Mesothelial cell of epicardium (in vitro differentiated cells): Measurements from ENCODE around the gene CAMK2B. TPM values are rescaled to one million over a fixed set of nuclear protein-coding genes. Genes with fewer than 3 reads are reported as not detected.

Experiments used
- DNase-seq, 2 experiments: peaks; one replicate each; pipeline ENCODE4 v3.0.0; 2021; ENCODE audit warnings: low spot score in 2 of 2; ENCODE audit not compliant: unreplicated experiment in 2 of 2
- H3K27ac Mint-ChIP-seq: 2 replicates; pipeline ENCODE4 v1.8.0; 2021; ENCODE audit warnings: mixed read lengths
- H3K27me3 Mint-ChIP-seq: 2 replicates; pipeline ENCODE4 v1.8.0; 2021; ENCODE audit warnings: low read depth, mixed read lengths
- H3K36me3 Mint-ChIP-seq: 2 replicates; pipeline ENCODE4 v1.8.0; 2021; ENCODE audit warnings: mixed read lengths
- H3K4me1 Mint-ChIP-seq: 2 replicates; pipeline ENCODE4 v1.8.0; 2021; ENCODE audit warnings: mixed read lengths
- H3K4me3 Mint-ChIP-seq: 2 replicates; pipeline ENCODE4 v1.8.0; 2021; ENCODE audit warnings: mild to moderate bottlenecking, moderate library complexity, mixed read lengths
- H3K9me3 Mint-ChIP-seq: 2 replicates; pipeline ENCODE4 v1.8.0; 2021; ENCODE audit warnings: mixed read lengths
- total RNA-seq: library from RNA; stranded (reverse); gene quantifications from 3 replicates; pipeline ENCODE4 v1.2.1, GENCODE V29; 2021
- TF ChIP-seq, protein P1 (sequence below): fragments of 200-600 bp; sonication (generic); IDR thresholded peaks from one replicate; pipeline ENCODE4 v1.5.0; 2021; ENCODE audit warnings: antibody characterized with exemption; ENCODE audit not compliant: unreplicated experiment

The CAMK2B gene
- total RNA-seq, 1 donor from 2014 or later = 1.8 TPM

DNA sequence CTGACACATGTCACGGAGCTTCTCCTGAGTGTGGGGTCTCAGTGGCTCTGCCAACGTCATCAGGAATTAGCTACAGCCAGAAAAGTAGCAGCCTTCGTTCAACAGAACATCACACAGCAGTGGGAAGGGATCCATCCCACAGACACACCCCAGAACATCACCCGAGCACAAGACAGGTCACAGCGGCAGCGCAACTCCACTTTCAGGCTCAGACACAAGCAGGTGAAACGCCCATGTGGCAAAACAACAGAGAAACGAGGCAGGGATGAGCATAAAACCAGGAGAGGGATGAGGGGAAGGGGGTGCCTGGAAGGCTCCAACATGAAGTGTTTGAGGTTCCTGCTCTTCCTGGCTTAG, 44.8 kb downstream of the CAMK2B start:
- Mint-ChIP-seq H3K27me3 (no peaks in the 10 kb centered on the region), H3K27ac (no peak overlapping the region), H3K9me3 (no peaks in the 10 kb centered on the region), H3K4me1 (peaks cover 3% of the 10 kb centered on the region), H3K36me3 (no peaks in the 10 kb centered on the region), H3K4me3 (no peak overlapping the region)
- peak; percentile 0 to 22 for DNase-seq
- TF ChIP-seq, protein P1, sequence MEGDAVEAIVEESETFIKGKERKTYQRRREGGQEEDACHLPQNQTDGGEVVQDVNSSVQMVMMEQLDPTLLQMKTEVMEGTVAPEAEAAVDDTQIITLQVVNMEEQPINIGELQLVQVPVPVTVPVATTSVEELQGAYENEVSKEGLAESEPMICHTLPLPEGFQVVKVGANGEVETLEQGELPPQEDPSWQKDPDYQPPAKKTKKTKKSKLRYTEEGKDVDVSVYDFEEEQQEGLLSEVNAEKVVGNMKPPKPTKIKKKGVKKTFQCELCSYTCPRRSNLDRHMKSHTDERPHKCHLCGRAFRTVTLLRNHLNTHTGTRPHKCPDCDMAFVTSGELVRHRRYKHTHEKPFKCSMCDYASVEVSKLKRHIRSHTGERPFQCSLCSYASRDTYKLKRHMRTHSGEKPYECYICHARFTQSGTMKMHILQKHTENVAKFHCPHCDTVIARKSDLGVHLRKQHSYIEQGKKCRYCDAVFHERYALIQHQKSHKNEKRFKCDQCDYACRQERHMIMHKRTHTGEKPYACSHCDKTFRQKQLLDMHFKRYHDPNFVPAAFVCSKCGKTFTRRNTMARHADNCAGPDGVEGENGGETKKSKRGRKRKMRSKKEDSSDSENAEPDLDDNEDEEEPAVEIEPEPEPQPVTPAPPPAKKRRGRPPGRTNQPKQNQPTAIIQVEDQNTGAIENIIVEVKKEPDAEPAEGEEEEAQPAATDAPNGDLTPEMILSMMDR = no peak

DNA sequence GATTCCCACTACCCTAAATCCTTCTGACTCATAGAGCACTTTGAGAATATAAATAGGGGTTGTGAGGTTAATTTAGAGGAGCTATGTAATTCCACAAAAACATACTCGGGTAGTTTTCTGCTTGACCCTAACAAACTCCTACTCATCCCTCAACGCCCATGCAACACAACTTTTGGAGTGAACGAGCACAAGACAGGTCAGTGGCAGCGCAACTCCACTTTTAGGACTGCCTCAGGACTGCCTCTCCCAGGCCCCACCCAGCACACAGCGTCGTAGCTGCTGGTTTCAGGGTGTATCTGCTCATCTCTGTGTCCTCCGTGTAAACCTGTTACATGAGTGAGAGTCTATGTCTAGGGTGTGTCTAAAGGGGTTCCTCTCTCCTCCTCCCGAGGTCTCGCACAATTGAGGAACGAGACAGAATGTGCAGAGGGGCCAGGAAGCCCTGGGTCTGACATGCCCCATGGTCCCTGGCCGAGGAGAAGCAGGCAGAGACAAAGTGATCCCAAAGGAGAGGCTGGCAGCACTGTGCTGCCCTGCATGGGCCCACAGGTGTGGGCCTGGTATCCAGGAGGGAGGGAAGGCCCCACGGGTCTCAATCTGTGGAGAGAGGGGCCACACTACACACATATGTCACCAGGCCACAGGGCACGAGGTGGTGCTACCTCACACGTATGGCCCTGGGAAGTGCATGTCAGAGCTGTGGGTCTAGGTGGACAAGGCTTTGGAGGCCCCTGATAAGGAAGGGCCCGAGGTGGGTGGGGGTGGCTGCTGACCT, 45.5 kb downstream of the CAMK2B start:
- Mint-ChIP-seq H3K9me3 (no peaks in the 10 kb centered on the region), H3K36me3 (no peaks in the 10 kb centered on the region), H3K27me3 (no peaks in the 10 kb centered on the region), H3K4me3 (no peak overlapping the region), H3K27ac (no peak overlapping the region), H3K4me1 (peaks cover 4% of the 10 kb centered on the region)
- DNase-seq = peak; percentile 8 to 26
- TF ChIP-seq, protein P1 = no peak

DNA sequence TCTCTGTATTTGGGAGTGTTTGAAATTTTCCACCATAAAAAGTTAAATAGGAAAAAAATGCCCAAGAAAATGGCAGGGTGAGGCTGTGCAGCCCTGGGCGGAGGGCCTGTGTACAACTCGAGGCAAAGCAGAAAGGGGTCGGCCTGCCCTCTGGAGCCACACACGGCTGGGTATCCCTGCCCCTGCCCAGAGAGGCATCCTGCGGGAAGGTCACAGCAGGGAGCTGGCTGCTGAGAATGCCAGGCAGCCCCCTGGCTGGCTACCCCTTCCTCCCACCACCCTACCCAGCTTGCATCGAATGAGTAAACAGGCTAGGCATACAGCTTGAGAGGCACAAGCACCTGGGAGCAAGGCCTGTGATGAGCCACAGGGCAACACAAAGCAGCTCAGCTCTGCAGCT, 46.1 kb downstream of the CAMK2B start:
- peak in 1 of 2 experiments; percentile 3 for DNase-seq
- TF ChIP-seq, protein P1 = no peak
- Mint-ChIP-seq H3K4me1 (peaks cover 4% of the 10 kb centered on the region), H3K27ac (no peak overlapping the region), H3K27me3 (no peaks in the 10 kb centered on the region), H3K9me3 (no peaks in the 10 kb centered on the region), H3K4me3 (no peak overlapping the region), H3K36me3 (no peaks in the 10 kb centered on the region)

DNA sequence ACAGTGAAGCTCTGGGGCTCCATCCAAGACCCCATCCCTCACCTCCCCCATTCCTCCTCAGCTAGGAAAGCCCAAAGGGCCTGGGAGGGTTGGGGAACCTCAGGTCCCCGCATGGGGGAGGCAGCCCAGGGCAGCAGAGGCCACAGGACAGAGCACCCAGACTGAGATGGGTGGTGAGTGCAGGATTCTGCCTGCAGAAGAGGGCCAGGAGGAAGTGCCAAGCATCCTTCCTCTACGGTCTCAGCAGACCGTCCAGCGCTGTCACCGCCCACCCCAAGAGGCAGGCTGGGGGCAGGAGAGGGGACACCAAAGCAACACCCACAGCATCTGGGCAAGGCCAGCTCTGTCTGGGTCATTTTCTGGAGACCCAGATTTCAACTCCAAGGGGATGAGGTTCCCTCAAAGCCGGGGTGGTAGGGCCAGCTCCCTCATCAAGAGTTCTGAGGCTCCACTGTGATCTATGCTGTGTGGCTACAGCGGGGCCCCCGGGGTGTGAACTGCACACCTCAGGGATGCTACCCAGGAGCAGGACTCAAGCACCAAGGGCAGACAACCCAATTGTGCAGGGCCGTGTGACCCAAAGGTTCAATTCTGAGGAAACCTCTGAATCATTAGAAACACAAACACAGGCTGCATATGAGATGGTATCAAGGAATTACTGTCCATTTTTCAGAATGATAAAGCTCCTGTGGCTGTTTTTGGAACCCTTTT, 46.8 kb downstream of the CAMK2B start:
- DNase-seq = peak in 1 of 2 experiments; percentile 4
- H3K36me3 Mint-ChIP-seq = no peaks in the 10 kb centered on the region
- no peak overlapping the region for H3K4me3 Mint-ChIP-seq
- H3K9me3 Mint-ChIP-seq = no peaks in the 10 kb centered on the region
- H3K27me3 Mint-ChIP-seq = no peaks in the 10 kb centered on the region
- H3K27ac Mint-ChIP-seq = no peak overlapping the region
- TF ChIP-seq, protein P1 = no peak
- peaks cover 4% of the 10 kb centered on the region for H3K4me1 Mint-ChIP-seq

DNA sequence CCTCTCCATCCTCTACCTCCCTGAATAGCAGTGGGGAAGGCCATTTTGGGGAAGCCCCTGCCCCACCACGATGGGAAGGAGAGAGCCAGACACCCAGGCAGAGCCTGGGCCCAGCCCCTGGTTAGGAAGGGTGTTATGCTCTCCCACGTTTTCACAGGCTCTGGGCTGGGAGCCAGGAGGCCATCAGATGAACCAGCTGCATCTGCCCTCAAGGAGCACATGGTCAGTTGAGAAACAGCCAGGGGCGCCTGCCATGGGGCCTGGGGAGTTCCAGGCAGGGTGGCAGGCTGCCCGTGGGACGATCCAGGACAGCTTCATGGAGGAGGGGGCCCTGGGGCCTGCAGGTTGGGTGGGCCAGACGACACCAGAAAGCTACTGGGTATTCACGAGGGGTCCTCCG, 47.5 kb downstream of the CAMK2B start:
- Mint-ChIP-seq H3K36me3 (no peaks in the 10 kb centered on the region), H3K4me3 (no peak overlapping the region), H3K27ac (no peak overlapping the region), H3K4me1 (peaks cover 4% of the 10 kb centered on the region), H3K9me3 (no peaks in the 10 kb centered on the region), H3K27me3 (no peaks in the 10 kb centered on the region)
- TF ChIP-seq, protein P1 = no peak
- no peak for DNase-seq
